ENCODE results near the gene ACAP3. TPM values are rescaled to one million over a fixed set of nuclear protein-coding genes. Genes with fewer than 3 reads are reported as not detected.

Gene ACAP3
- polyA plus RNA-seq, 3 donors from 2014 or later, result 1.4 to 7.0 (median 4.6) TPM

GRCh38 chr1:1242461-1243265 lies 65.1 kb downstream of the ACAP3 start:
- Mint-ChIP-seq H3K27ac (no peak overlapping the region), H3K4me1 (no peaks in the 10 kb centered on the region), H3K27me3 (ENCODE audit: low read depth in 3 of 3) (peaks cover 0 to 1% (median 0%) of the 10 kb centered on the region in 3 donors), H3K9me3 (no peaks in the 10 kb centered on the region), H3K4me3 (no peak overlapping the region), H3K36me3 (no peaks in the 10 kb centered on the region)
- DNase-seq, result no peak

Other genes with a start within 250 kb of the ACAP3 start
- not detected for gene RNF223, start 233.6 kb downstream of the ACAP3 start, polyA plus RNA-seq
- 1 to 10 TPM in 2 of 3 donors, under 1 TPM in 1; 0.99 to 7.5 (median 4.1) TPM for gene C1orf159, start 191.8 kb downstream of the ACAP3 start, polyA plus RNA-seq
- gene TTLL10, start 134.1 kb downstream of the ACAP3 start, polyA plus RNA-seq, result under 1 TPM; 0.68 to 0.83 (median 0.69) TPM
- 100 to 1,000 TPM in 2 of 3 donors, 10 to 100 TPM in 1; 56.4 to 136 (median 105) TPM for gene TNFRSF18, start 101.3 kb downstream of the ACAP3 start, polyA plus RNA-seq
- gene TNFRSF4, start 93.8 kb downstream of the ACAP3 start, polyA plus RNA-seq, result 10 to 100 TPM in 2 of 3 donors, 1 to 10 TPM in 1; 7.6 to 16.3 (median 12.1) TPM
- gene SDF4, start 75.9 kb downstream of the ACAP3 start, polyA plus RNA-seq, result 100 to 1,000 TPM; 157 to 240 (median 194) TPM
- gene B3GALT6, start 75.7 kb downstream of the ACAP3 start, polyA plus RNA-seq, result 10 to 100 TPM in 1 of 3 donors, 1 to 10 TPM in 2; 5.3 to 13.9 (median 9.9) TPM
- not detected for gene C1QTNF12, start 61.2 kb downstream of the ACAP3 start, polyA plus RNA-seq
- 100 to 1,000 TPM in 1 of 3 donors, 10 to 100 TPM in 2; 77.8 to 105 (median 83.9) TPM for gene UBE2J2, start 34.1 kb downstream of the ACAP3 start, polyA plus RNA-seq
- gene SCNN1D, start 27.5 kb downstream of the ACAP3 start, polyA plus RNA-seq, result not detected
- 10 to 100 TPM; 17.3 to 25.4 (median 18.9) TPM for gene PUSL1, start 667 bp upstream of the ACAP3 start, polyA plus RNA-seq
- gene INTS11, start 16.7 kb upstream of the ACAP3 start, polyA plus RNA-seq, result 10 to 100 TPM; 62.1 to 68.8 (median 67.5) TPM
- 10 to 100 TPM in 2 of 3 donors, 1 to 10 TPM in 1; 9.2 to 23.7 (median 10.5) TPM for gene CPTP, start 16.9 kb upstream of the ACAP3 start, polyA plus RNA-seq
- gene TAS1R3, start 23.4 kb upstream of the ACAP3 start, polyA plus RNA-seq, result under 1 TPM in 1 of 3 donors, not detected in 2; 0.08 TPM
- 1 to 10 TPM in 2 of 3 donors, under 1 TPM in 1; 0.78 to 1.5 (median 1.4) TPM for gene DVL1, start 41.5 kb upstream of the ACAP3 start, polyA plus RNA-seq
- not detected for gene MXRA8, start 50.6 kb upstream of the ACAP3 start, polyA plus RNA-seq
- 100 to 1,000 TPM; 168 to 216 (median 190) TPM for gene AURKAIP1, start 67.3 kb upstream of the ACAP3 start, polyA plus RNA-seq
- gene CCNL2, start 91.4 kb upstream of the ACAP3 start, polyA plus RNA-seq, result 10 to 100 TPM; 16.7 to 34.6 (median 22.0) TPM
- gene MRPL20, start 99.4 kb upstream of the ACAP3 start, polyA plus RNA-seq, result 100 to 1,000 TPM; 167 to 194 (median 182) TPM
- gene ANKRD65, start 113.3 kb upstream of the ACAP3 start, polyA plus RNA-seq, result not detected
- gene VWA1, start 127.8 kb upstream of the ACAP3 start, polyA plus RNA-seq, result not detected
- gene ATAD3C, start 141.8 kb upstream of the ACAP3 start, polyA plus RNA-seq, result 1 to 10 TPM; 1.5 to 4.0 (median 3.1) TPM
- gene ATAD3B, start 163.8 kb upstream of the ACAP3 start, polyA plus RNA-seq, result 1 to 10 TPM in 2 of 3 donors, under 1 TPM in 1; 0.39 to 5.0 (median 2.5) TPM
- gene ATAD3A, start 204.2 kb upstream of the ACAP3 start, polyA plus RNA-seq, result 10 to 100 TPM in 1 of 3 donors, 1 to 10 TPM in 2; 6.4 to 14.5 (median 7.3) TPM
- gene TMEM240, start 232.7 kb upstream of the ACAP3 start, polyA plus RNA-seq, result not detected

Measured in immature natural killer cell (primary cell).